Large intestine (tissue), 3 donors: ENCODE measurements around the gene DYNC1I2. TPM values are rescaled to one million over a fixed set of nuclear protein-coding genes. Genes with fewer than 3 reads are reported as not detected.
"Not testable (repeated sequence)": the region's sequence is repeated elsewhere in the genome, so short reads cannot be mapped to it uniquely, and the experiment has no call there.

Experiments
- DNase-seq, 2 donors: peaks; one replicate each; pipeline versions ENCODE4 v3.0.0 to v3.0.0-alpha.2; 2013
- H3K27ac ChIP-seq: one replicate; pipeline ENCODE4 v1.5.1; 2013; ENCODE audit warnings: low read length
- H3K27me3 ChIP-seq: 2 replicates; pipeline ENCODE4 v1.6.1; 2013; ENCODE audit warnings: low read length; ENCODE audit not compliant: control insufficient read depth, insufficient read depth
- H3K36me3 ChIP-seq: 2 replicates; pipeline ENCODE4 v1.6.1; 2013; ENCODE audit warnings: low read length; ENCODE audit not compliant: control insufficient read depth, insufficient read depth
- H3K4me1 ChIP-seq: one replicate; pipeline ENCODE4 v1.6.1; 2013; ENCODE audit warnings: low read length; ENCODE audit not compliant: control insufficient read depth, insufficient read depth
- H3K4me3 ChIP-seq: one replicate; pipeline ENCODE4 v1.5.1; 2013; ENCODE audit warnings: low read length
- H3K9me3 ChIP-seq: one replicate; pipeline ENCODE4 v1.6.1; 2013; ENCODE audit warnings: mild to moderate bottlenecking, low read depth, low read length, moderate library complexity; ENCODE audit not compliant: control insufficient read depth
- WGBS: methylation state at CpG from one replicate; pipeline ENCODE4 v1.1.5; 2013; ENCODE audit warnings: low lambda C conversion rate; ENCODE audit not compliant: insufficient coverage; 5-methylcytosine and 5-hydroxymethylcytosine counted together
- polyA plus RNA-seq: library from polyadenylated mRNA; unstranded; fragments of 120-200 nt; gene quantifications from one replicate; pipeline ENCODE4 v1.2.1, GENCODE V29; 2013

Gene DYNC1I2
- polyA plus RNA-seq, 1 donor: 98.1 TPM

DNA sequence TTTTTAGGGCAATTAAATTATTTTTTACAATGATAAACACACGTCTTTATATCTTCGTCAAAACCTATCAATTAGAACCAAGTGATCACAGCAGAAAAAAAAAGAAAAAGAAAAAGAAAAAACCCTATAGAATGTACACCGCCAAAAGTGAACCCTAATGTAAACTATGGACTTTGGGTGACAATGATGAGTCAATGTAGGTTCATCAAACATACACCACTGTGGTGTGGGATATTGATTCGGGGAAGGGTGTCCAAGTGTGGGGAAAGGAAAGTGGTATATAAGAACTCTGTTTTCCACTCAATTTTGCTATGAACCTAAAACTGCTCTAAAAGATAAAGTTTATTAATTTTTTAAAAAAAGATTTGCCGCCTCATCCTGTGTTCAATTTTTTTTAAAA, 85.1 kb downstream of the DYNC1I2 start:
- no peak for DNase-seq
- Histone ChIP-seq H3K36me3 (no peaks in the 10 kb centered on the region), H3K4me3 (no peak overlapping the region), H3K4me1 (no peaks in the 10 kb centered on the region), H3K27ac (no peak overlapping the region), H3K27me3 (no peaks in the 10 kb centered on the region), H3K9me3 (peaks cover 12% of the 10 kb centered on the region)
- WGBS: 100% methylated on average over 3 of the region's 5 CpGs

DNA sequence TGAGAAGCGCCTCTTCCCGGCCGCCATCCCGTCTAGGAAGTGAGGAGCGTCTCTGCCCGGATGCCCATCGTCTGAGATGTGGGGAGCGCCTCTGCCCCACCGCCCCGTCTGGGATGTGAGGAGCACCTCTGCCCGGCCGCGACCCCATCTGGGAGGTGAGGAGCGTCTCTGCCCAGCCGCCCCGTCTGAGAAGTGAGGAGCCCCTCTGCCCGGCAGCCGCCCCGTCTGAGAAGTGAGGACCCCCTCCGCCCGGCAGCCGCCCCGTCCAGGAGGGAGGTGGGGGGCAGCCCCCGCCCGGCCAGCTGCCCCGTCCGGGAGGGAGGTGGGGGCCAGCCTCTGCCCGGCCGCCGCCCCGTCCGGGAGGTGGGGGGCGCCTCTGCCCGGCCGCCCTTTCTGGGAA, 87.3 kb downstream of the DYNC1I2 start:
- DNase-seq, H3K4me1 ChIP-seq, H3K27me3 ChIP-seq, H3K4me3 ChIP-seq, H3K27ac ChIP-seq, H3K36me3 ChIP-seq: not testable (repeated sequence)
- WGBS: no CpG with 5 or more reads among the region's 35 CpGs
- H3K9me3 ChIP-seq: peaks cover 17% of the 10 kb centered on the region

DNA sequence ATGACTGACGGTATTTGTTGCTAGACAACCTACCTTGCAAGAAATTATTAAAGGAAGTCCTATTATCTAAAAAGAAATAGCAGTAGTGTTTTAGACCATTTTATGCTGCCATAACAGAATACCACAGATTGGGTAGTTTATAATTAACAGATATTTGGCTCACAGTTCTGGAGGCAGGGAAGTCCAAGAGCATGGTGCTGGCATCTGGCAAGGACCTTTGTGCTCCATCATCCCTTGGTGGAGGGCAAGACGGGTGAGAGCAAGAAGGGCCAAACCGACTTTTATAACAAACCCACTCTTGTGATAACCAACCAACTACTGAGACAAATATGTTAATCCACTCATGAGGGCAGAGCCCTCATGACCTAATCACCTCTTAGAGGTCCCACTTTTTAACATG, 91.2 kb downstream of the DYNC1I2 start:
- no peak overlapping the region for H3K27ac ChIP-seq
- H3K36me3 ChIP-seq: no peaks in the 10 kb centered on the region
- DNase-seq: no peak
- no peak overlapping the region for H3K4me3 ChIP-seq
- no peaks in the 10 kb centered on the region for H3K4me1 ChIP-seq
- peaks cover 13% of the 10 kb centered on the region for H3K9me3 ChIP-seq
- no CpG with 5 or more reads among the region's 3 CpGs for WGBS
- no peaks in the 10 kb centered on the region for H3K27me3 ChIP-seq

DNA sequence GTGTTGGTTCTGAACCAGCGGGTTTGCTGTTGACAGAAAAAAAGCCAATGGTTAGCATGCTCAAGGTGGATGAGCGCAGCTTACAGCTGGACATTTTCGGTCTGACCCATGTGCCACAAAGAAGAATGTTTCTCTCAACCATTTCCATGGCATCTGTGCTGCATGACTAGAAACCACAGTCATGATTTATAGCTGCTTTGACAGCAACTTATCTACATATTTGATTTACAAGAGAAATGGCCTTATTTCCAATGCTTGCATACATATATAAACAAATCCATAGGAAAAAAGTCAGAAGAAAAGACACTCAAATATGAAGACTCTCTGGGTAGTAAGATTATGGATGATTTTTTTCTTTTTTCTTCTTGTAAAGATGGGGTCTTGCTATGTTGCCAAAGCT, 98.2 kb downstream of the DYNC1I2 start:
- no peaks in the 10 kb centered on the region for H3K27me3 ChIP-seq
- no peak overlapping the region for H3K27ac ChIP-seq
- no peaks in the 10 kb centered on the region for H3K9me3 ChIP-seq
- H3K36me3 ChIP-seq: peaks cover 9% of the 10 kb centered on the region
- no peaks in the 10 kb centered on the region for H3K4me1 ChIP-seq
- WGBS: no CpG with 5 or more reads among the region's 3 CpGs
- no peak overlapping the region for H3K4me3 ChIP-seq
- DNase-seq: no peak

DNA sequence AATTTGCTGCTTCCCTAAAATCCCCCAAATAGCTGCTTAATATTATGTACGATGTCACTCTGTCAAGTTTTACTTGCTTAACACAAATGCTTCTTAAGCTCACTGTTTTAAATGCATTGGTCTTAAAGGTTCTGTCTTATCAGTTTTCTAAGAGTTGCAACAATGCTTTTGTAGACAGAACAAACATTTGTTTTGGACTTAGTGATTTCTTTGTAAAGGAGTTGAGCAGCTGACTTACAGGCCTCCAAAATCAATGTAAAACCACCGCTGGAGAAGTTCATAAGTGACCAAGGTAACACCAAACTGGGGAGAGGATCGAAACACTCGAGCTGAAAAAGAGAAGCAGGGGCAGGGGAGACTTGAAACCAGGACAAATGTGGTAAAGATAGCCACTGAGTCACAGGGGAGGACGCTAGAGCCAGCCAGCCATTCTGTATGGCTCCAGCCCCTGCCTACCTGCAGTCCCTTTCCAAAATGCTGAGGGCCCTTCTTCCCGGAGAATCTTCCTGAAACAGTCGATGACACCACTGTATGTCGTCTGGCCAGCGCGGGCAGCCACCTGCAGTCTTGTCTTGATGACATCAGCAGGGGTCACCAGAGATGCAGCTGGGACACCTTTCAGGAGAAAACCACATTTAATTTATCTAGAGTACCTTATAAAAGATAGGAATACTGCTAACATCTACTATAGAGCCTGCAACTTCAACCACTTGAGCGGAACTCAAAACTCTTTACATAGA, 100.2 kb downstream of the DYNC1I2 start:
- Histone ChIP-seq H3K27ac (no peak overlapping the region), H3K36me3 (peaks cover 11% of the 10 kb centered on the region), H3K4me1 (no peaks in the 10 kb centered on the region), H3K4me3 (no peak overlapping the region), H3K27me3 (no peaks in the 10 kb centered on the region), H3K9me3 (no peaks in the 10 kb centered on the region)
- DNase-seq: no peak
- 40% methylated on average over 4 of the region's 11 CpGs for WGBS

DNA sequence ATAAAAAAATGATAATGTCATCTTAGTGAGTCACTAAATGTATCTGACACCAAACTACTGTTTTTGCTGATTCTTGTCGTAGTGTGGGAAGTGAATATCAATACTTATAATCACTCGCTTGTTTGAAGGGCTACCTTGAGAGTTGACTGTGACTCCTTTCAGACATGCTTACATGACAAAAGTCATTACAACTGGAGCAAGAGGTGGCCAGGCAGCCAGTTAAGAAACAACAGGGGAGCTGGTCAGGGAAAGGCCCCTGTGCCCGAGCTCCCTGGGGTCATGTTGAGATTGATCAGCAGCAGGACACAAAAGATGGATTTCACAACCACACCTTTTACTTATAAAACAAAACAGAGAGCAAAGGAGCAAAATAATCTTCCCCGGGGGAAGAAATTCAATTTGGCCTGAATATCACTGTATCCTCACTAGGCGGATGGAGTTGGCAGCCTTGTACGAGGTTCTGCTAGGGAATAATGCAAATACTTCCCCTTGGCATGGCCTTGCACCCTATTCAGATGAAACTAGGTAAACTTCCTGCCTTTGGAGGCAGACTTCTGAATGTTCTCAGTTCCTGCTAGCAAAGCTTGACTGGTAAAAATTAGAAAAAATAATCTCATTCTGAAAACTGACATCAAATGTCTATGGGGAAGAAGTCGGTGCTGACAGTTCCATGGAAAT, 101.2 kb downstream of the DYNC1I2 start:
- no peaks in the 10 kb centered on the region for H3K4me1 ChIP-seq
- peaks cover 11% of the 10 kb centered on the region for H3K36me3 ChIP-seq
- H3K27me3 ChIP-seq: no peaks in the 10 kb centered on the region
- H3K9me3 ChIP-seq: no peaks in the 10 kb centered on the region
- H3K27ac ChIP-seq: no peak overlapping the region
- no peak overlapping the region for H3K4me3 ChIP-seq
- DNase-seq: no peak
- no CpG with 5 or more reads among the region's 7 CpGs for WGBS

DNA sequence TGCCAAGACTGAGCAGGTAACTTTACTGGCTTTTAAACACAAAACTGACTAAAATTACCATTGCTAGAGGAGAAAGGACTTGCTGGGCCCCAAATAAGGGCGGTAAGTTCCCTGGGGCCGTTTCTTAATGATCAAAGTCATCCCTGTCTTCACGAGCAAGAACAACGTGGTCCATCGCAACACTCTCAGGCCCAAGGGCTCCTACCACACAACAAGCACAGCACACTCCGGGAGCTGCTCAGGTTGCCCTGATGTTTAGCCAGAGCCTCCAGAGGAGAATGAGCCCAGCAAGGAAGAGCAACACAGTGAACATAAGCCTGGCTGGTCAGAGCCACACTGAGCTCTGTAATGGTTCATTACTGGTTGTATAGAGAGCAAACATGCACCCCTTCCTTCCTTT, 102.7 kb downstream of the DYNC1I2 start:
- no peak overlapping the region for H3K4me3 ChIP-seq
- no peak for DNase-seq
- peaks cover 6% of the 10 kb centered on the region for H3K36me3 ChIP-seq
- no peaks in the 10 kb centered on the region for H3K27me3 ChIP-seq
- no peaks in the 10 kb centered on the region for H3K9me3 ChIP-seq
- WGBS: no CpG with 5 or more reads among the region's 6 CpGs
- no peaks in the 10 kb centered on the region for H3K4me1 ChIP-seq
- no peak overlapping the region for H3K27ac ChIP-seq

DNA sequence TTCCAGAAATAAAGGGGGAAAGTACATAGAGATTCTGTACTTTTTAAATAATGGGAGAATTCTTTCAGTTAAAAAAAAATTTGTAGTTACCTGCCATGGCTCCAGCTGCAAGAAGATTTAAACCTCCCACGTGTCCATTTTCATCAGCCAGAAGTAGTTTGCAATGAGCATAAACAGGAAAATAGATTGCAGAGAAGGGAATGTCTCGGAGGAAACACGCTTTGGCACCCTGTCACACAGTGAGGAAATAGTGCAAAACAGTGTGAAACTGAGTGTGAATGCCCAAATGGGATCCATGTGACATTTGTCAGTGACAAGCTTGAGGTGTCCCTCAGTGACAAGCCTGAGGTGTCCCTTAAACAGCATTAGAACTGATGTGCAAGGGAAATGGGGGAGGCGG, 104.1 kb downstream of the DYNC1I2 start:
- no peak overlapping the region for H3K4me3 ChIP-seq
- no peaks in the 10 kb centered on the region for H3K9me3 ChIP-seq
- H3K4me1 ChIP-seq: no peaks in the 10 kb centered on the region

DNA sequence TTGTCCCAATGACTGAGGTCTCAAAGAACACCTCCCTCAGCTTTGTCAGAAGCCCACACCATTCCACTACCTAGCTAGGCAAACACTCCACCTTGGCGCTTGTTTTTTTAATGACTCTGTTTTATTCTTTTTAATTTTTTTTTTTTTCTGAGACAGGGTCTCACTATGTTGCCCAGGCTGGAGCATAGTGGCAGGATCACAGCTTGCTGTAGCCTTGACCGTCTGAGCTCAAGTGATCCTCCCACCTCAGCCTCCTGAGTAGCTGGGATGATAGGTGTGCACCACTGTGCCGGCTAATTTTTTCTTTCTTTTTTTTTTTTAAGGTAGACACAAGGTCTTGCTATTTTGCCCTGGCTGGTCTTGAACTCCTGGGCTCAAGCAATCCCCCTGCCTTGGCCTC, 104.9 kb downstream of the DYNC1I2 start:
- 80% methylated on average over 1 of the region's 3 CpGs for WGBS
- H3K27me3 ChIP-seq: no peaks in the 10 kb centered on the region
- H3K36me3 ChIP-seq: peaks cover 2% of the 10 kb centered on the region
- no peaks in the 10 kb centered on the region for H3K9me3 ChIP-seq
- no peak overlapping the region for H3K27ac ChIP-seq
- no peak overlapping the region for H3K4me3 ChIP-seq
- H3K4me1 ChIP-seq: no peaks in the 10 kb centered on the region
- DNase-seq: no peak

More for the DNA sequence above, 104.1 kb downstream of the DYNC1I2 start:
- DNase-seq: no peak
- H3K27me3 ChIP-seq: no peaks in the 10 kb centered on the region
- H3K36me3 ChIP-seq: peaks cover 2% of the 10 kb centered on the region
- no peak overlapping the region for H3K27ac ChIP-seq
- WGBS: no CpG with 5 or more reads among the region's 4 CpGs

DNA sequence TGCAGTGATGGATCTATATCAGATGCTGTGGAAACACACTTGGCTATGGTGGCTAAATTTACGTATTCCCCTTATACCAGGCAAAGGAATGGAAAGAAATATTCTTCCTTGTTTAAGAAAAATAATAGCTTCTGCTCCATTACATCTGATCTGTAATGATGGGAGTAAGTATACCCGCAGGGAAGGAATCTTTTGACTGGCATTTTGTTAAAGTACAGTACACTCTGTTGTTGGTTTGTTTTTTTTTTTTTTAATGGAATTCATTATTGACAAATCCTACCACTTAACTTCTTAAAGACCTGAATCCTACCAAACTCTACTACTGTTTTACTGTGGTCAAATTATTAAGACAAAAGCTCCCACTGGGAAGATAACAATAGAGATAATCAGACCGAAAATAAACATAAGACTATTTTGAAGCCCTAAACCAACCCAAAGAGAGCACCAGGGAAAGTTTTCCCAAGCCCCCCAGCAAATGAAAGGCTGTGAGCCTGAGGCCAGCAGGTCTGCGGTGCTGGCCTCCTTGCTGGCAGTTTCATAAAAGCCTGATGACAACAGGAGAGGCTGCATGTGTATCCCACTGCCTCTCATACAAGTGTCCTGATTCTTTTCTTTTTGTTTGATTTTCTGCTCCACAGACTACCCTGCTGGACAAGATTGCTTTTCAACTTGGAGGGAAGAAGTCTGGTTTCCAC, 105.8 kb downstream of the DYNC1I2 start:
- H3K9me3 ChIP-seq: no peaks in the 10 kb centered on the region
- H3K36me3 ChIP-seq: peaks cover 2% of the 10 kb centered on the region
- no peak overlapping the region for H3K4me3 ChIP-seq
- no peaks in the 10 kb centered on the region for H3K4me1 ChIP-seq
- DNase-seq: no peak
- no peak overlapping the region for H3K27ac ChIP-seq
- H3K27me3 ChIP-seq: no peaks in the 10 kb centered on the region
- WGBS: 60% methylated on average over 2 of the region's 4 CpGs
